ACHN (cell line): ENCODE results near the gene MAPRE2.

Source experiments
- DNase-seq: peaks from one replicate; pipeline ENCODE4 v3.0.0-alpha.2; 2015
- in situ Hi-C: cut with HindIII; loops from 2 replicates; pipeline ENCODE4 v1.10.0; 2017; ENCODE audit warnings: low sequenced_read_pairs, low pct_ligation_motif_present, low pct_unique_long_range_greater_than_20kb

The MAPRE2 gene

GRCh38 chr18:35040988-35041814 lies at the start of gene MAPRE2:
Gene MAPRE2, plus strand, starts transcription at chr18:35041413. Its CDS starts 127 bp downstream, at chr18:35041540.
- in situ Hi-C loops: no loop called here
- peak; percentile 91 for DNase-seq

GRCh38 chr18:34991561-34991960 lies 49.7 kb upstream of the MAPRE2 start:
- DNase-seq: no peak
- in situ Hi-C loops: no loop called here

DNA sequence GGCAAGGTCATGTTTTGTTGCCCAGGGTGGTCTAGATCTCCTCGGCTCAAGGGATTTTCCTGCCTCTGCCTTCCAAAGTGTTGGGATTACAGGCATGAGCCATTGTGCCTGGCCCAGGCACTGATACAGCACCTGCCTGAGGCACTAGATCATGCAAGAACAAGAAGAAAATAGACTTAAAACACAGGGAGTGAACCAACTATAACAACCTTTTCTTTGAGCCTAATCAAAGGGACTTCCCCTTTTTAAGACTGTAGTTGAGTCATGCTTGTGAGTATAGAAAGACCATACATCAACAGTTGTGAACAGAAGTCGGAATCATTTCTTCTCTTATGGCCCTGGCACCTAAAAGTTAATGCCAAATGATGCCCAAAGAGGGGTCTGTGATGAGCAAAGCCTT lies 47.9 kb upstream of the MAPRE2 start:
- no peak for DNase-seq
- in situ Hi-C loops: no loop called here

GRCh38 chr18:34995746-34996145 lies 45.5 kb upstream of the MAPRE2 start:
- in situ Hi-C loops: no loop called here

GRCh38 chr18:34998661-34999060 lies 42.6 kb upstream of the MAPRE2 start:
- in situ Hi-C loops: no loop called here
- DNase-seq: no peak

More at GRCh38 chr18:34995746-34996145, 45.5 kb upstream of the MAPRE2 start:
- no peak for DNase-seq

GRCh38 chr18:34999756-35000289 lies 41.4 kb upstream of the MAPRE2 start:
- in situ Hi-C loops: no loop called here
- DNase-seq: no peak

DNA sequence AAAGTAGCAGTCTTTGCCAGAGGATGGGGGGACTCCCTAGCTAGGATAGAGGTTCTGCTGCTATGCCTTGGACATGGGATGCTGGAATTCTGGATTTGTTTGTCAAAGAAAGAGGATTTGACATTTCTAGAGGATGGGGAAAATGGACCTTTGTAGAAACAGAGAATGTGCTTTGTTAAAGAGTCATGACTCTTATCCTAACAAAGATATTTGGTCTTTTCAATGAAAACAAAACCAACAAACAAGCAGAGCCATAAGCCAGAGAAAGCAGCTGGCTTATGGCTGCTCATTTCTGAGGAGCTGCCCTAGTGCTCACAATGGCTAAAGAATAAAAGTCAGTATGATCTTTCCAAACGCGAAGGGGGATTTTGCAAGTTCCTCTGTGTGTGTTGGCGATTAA lies 40.8 kb upstream of the MAPRE2 start:
- in situ Hi-C loops: no loop called here
- DNase-seq: no peak

GRCh38 chr18:35002120-35002519 lies 39.1 kb upstream of the MAPRE2 start:
- no peak for DNase-seq
- in situ Hi-C loops: no loop called here

- DNase-seq: peak; percentile 62
- in situ Hi-C loops: no loop called here
Measured at GRCh38 chr18:35005963-35006577, 35.1 kb upstream of the MAPRE2 start.

GRCh38 chr18:35010156-35010555 lies 31.1 kb upstream of the MAPRE2 start:
- no peak for DNase-seq
- in situ Hi-C loops: no loop called here

- in situ Hi-C loops: no loop called here
- DNase-seq: no peak
Measured at GRCh38 chr18:35010993-35011392, 30.2 kb upstream of the MAPRE2 start.

DNA sequence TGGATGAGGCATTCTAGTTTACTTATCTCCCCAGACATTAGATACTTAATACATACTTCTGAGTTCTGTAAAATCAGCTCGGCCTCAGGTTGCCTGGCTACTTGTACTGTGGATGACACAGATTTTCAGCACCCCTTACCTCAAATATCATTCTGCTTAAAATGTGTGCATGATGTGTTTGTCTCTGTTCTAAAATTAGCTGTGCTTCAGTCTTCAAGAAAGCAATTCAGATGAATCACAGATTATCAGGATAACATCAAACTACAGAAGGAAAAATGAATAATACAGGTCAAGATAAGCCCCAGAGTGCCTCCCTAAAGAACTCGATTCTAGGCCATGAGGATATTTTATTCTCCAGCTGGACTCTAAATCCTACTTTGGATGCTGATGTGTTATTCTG lies 21.3 kb upstream of the MAPRE2 start:
- in situ Hi-C loops: no loop called here
- no peak for DNase-seq

GRCh38 chr18:35022426-35023001 lies 18.7 kb upstream of the MAPRE2 start:
- in situ Hi-C loops: no loop called here

GRCh38 chr18:35024196-35024595 lies 17.0 kb upstream of the MAPRE2 start:
- DNase-seq: no peak
- in situ Hi-C loops: no loop called here

More at GRCh38 chr18:35022426-35023001, 18.7 kb upstream of the MAPRE2 start:
- no peak for DNase-seq

GRCh38 chr18:35024965-35025364 lies 16.2 kb upstream of the MAPRE2 start:
- DNase-seq: no peak
- in situ Hi-C loops: no loop called here

DNA sequence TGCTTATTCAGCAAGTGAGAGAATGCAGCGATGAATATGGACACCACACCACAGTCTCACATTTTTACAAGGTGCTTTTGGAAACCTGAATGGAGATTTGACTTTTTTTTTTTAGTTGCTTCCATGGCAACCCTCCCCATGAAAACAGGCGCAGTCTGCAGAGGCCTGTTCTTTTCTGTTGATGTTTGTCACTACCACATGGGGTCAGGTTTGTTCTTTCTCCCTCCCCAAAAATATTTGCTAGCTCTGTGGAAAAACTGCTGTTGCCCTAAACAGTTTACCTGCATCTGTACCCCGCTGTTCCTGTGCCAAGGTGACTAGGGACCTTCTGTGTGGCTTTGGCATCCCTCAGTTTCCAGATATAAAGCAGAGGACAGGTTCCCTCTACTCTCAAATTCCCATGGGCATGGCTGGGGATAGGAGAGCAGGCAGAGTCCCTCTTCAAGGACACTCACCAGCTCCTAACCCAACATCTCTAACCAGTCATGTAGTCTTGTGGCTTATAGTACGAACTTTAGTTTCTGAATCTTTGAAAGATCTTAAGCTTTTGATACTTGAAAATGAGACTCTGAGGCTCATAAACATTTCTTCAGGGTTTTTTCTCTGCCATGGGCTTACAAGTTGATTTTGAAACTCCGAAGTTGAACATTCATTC lies 14.7 kb upstream of the MAPRE2 start:
- in situ Hi-C loops: no loop called here

GRCh38 chr18:35027206-35027605 lies 14.0 kb upstream of the MAPRE2 start:
- DNase-seq: no peak
- in situ Hi-C loops: no loop called here

More for the DNA sequence above, 14.7 kb upstream of the MAPRE2 start:
- no peak for DNase-seq

DNA sequence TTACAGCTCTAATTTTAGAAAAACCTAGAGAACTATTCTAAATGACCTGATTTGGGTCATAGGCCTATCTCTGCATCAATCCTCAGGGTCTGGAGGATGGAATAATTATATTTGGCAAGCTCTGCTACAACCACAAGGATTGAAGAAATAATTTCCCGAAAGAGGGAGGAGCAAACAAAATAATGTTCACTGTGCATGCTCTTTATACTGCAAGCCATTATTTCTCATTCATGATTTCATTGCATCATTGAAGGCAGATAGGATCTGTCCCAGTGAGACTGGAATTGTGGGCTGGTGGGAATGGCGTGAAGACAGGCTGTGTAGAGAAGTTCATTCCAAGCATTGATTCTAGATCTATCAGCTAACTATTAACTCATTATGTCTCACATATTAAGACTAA lies 12.7 kb upstream of the MAPRE2 start:
- in situ Hi-C loops: no loop called here
- DNase-seq: no peak

- no peak for DNase-seq
- in situ Hi-C loops: no loop called here
Measured at GRCh38 chr18:35029103-35029502, 12.1 kb upstream of the MAPRE2 start.
